Measurements from ENCODE around the gene IQCK. TPM values are rescaled to one million over a fixed set of nuclear protein-coding genes. Genes with fewer than 3 reads are reported as not detected.

IQCK gene
- polyA plus RNA-seq, 3 donors = 0.52 to 1.2 (median 0.58) TPM

DNA sequence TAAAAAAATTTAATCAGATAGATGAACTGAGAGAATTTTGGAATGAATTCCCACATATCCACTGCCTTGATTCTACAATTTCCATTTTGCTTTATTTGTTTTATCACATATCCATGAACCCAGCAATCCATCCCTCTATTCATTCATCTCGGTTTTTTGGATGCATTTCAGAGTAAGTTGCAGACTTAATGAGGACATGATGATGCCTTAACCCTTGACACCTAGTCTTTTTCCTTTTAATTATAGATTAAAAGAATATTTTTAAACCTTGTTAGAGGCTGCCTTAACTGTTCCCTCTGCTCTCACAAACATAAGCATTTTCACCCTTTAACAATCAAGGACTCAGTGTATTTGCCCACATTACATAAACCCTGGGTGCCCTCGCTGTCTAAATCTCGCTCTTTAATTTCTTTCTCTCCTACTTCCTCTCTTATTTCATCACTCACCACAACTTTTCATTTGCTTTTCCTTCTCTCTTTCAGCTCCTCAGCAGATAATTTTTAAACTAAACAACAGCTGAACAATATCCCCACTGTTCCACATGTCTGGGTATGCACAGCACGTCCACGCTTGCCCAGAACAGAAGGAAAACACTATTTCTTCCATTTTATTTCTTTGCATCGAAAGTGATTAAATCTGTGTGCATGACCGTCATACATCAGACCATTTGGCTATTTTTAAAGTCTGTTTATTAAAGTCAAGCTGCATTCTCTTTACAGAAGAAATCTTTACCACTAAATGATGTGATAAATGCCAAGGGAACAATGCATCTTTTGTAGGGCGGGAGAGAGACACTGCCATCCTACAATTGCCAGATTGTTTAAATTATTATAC is 39.9 kb downstream of the IQCK start:
- no peak overlapping the region for H3K4me3 ChIP-seq (replicated peaks in 1 of 3; ENCODE audit: low read depth in 2 of 3, low read length in 3 of 3)
- H3K4me1 ChIP-seq (ENCODE audit: control insufficient read depth in 1 of 2, insufficient read depth in 2 of 2, low read length in 2 of 2) = peaks cover 5 to 7% of the 10 kb centered on the region in 2 donors
- Mint-ChIP-seq H3K27me3 (ENCODE audit: low read depth in 3 of 3) (peaks cover 0 to 4% (median 0%) of the 10 kb centered on the region in 3 donors), H3K9me3 (peaks cover 0 to 4% (median 0%) of the 10 kb centered on the region in 7 donors), H3K36me3 (no peaks in the 10 kb centered on the region), H3K4me1 (peaks cover 17% of the 10 kb centered on the region), H3K4me3 (peak overlapping the region in 1 of 2 donors; percentile 23), H3K27ac (peak overlapping the region in 1 of 7 donors; percentile 2)
- no peak overlapping the region for H3K9ac ChIP-seq (ENCODE audit: insufficient read depth, low read length, poor library complexity, severe bottlenecking)
- 0% methylated on average over 2 of the region's 8 CpGs for WGBS (ENCODE audit: insufficient coverage)
- TF ChIP-seq, protein P1, sequence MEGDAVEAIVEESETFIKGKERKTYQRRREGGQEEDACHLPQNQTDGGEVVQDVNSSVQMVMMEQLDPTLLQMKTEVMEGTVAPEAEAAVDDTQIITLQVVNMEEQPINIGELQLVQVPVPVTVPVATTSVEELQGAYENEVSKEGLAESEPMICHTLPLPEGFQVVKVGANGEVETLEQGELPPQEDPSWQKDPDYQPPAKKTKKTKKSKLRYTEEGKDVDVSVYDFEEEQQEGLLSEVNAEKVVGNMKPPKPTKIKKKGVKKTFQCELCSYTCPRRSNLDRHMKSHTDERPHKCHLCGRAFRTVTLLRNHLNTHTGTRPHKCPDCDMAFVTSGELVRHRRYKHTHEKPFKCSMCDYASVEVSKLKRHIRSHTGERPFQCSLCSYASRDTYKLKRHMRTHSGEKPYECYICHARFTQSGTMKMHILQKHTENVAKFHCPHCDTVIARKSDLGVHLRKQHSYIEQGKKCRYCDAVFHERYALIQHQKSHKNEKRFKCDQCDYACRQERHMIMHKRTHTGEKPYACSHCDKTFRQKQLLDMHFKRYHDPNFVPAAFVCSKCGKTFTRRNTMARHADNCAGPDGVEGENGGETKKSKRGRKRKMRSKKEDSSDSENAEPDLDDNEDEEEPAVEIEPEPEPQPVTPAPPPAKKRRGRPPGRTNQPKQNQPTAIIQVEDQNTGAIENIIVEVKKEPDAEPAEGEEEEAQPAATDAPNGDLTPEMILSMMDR (IDR thresholded peaks at IDR 0.05) = no peak
- H3K79me2 ChIP-seq (ENCODE audit: insufficient read depth, low read length) = no peaks in the 10 kb centered on the region
- intact Hi-C loops (cut with micrococcal nuclease) = no loop called here
- no peak overlapping the region for H3K27ac ChIP-seq (ENCODE audit: low read depth in 1 of 2, low read length in 2 of 2)
- H3K4me2 ChIP-seq (replicated peaks; ENCODE audit: extremely low read depth, low read length, poor library complexity, severe bottlenecking) = no peak overlapping the region
- H4K20me1 ChIP-seq (ENCODE audit: insufficient read depth, low read length) = no peaks in the 10 kb centered on the region
- DNase-seq = no peak
- no peaks in the 10 kb centered on the region for H3K9me3 ChIP-seq (replicated peaks in 1 of 2; ENCODE audit: control insufficient read depth in 1 of 2, insufficient read depth in 1 of 2, low read length in 2 of 2)
- H2AFZ ChIP-seq (ENCODE audit: insufficient read depth, low read depth, low read length, poor library complexity, severe bottlenecking) = peak overlapping the region; percentile 37
- no peaks in the 10 kb centered on the region for H3K27me3 ChIP-seq (ENCODE audit: control insufficient read depth in 2 of 2, insufficient read depth in 2 of 2, low read length in 2 of 2)
- H3K36me3 ChIP-seq (replicated peaks in 1 of 2; ENCODE audit: control insufficient read depth in 1 of 2, insufficient read depth in 2 of 2, low read length in 2 of 2) = no peaks in the 10 kb centered on the region

DNA sequence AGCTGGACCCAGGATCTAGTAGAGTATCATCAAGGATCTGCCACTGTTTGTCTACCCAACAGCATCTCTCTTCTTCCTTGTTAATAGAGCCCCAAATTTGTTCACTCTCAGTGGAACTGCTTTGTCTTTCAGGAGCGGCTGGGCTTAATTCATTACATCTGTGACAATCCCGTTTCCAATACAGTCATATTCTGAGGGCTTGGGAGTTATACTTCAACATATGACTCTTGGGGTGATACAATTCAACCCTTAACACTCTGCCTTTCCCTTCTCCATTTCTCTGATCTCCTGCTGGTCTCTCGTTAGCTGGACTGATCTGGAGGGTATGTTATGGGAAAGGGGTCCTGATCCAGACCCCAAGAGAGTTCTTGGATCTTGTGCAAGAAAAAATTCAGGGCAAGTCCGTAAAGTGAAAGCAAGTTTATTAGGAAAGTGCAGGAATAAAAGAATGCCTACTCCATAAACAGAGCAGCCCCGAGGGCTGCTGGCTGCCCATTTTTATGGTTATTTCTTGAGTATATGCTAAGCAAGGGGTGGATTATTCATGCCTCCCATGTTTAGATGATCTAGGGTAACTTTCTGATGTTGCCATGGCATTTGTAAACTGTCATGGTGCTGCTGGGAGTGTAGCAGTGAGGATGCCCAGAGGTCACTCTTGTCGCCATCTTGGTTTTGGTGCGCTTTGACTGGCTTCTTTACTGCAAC is 42.4 kb downstream of the IQCK start:
- intact Hi-C loops (cut with micrococcal nuclease) = no loop called here
- 80% methylated on average over 1 of the region's 7 CpGs for WGBS (ENCODE audit: insufficient coverage)
- Histone ChIP-seq H3K36me3 (replicated peaks in 1 of 2; ENCODE audit: control insufficient read depth in 1 of 2, insufficient read depth in 2 of 2, low read length in 2 of 2) (no peaks in the 10 kb centered on the region), H3K9me3 (replicated peaks in 1 of 2; ENCODE audit: control insufficient read depth in 1 of 2, insufficient read depth in 1 of 2, low read length in 2 of 2) (no peaks in the 10 kb centered on the region), H3K27ac (ENCODE audit: low read depth in 1 of 2, low read length in 2 of 2) (no peak overlapping the region), H3K4me1 (ENCODE audit: control insufficient read depth in 1 of 2, insufficient read depth in 2 of 2, low read length in 2 of 2) (peaks cover 5 to 7% of the 10 kb centered on the region in 2 donors), H3K4me2 (replicated peaks; ENCODE audit: extremely low read depth, low read length, poor library complexity, severe bottlenecking) (no peak overlapping the region), H3K4me3 (replicated peaks in 1 of 3; ENCODE audit: low read depth in 2 of 3, low read length in 3 of 3) (no peak overlapping the region), H3K9ac (ENCODE audit: insufficient read depth, low read length, poor library complexity, severe bottlenecking) (no peak overlapping the region), H2AFZ (ENCODE audit: insufficient read depth, low read depth, low read length, poor library complexity, severe bottlenecking) (no peak overlapping the region), H4K20me1 (ENCODE audit: insufficient read depth, low read length) (no peaks in the 10 kb centered on the region), H3K79me2 (ENCODE audit: insufficient read depth, low read length) (no peaks in the 10 kb centered on the region), H3K27me3 (ENCODE audit: control insufficient read depth in 2 of 2, insufficient read depth in 2 of 2, low read length in 2 of 2) (no peaks in the 10 kb centered on the region)
- no peak overlapping the region for H3K27ac Mint-ChIP-seq
- peaks cover 0 to 4% (median 0%) of the 10 kb centered on the region in 7 donors for H3K9me3 Mint-ChIP-seq
- peaks cover 16% of the 10 kb centered on the region for H3K4me1 Mint-ChIP-seq
- peaks cover 0 to 4% (median 0%) of the 10 kb centered on the region in 3 donors for H3K27me3 Mint-ChIP-seq (ENCODE audit: low read depth in 3 of 3)
- no peak overlapping the region for H3K4me3 Mint-ChIP-seq
- TF ChIP-seq, protein P1 (IDR thresholded peaks at IDR 0.05) = no peak
- DNase-seq = no peak
- no peaks in the 10 kb centered on the region for H3K36me3 Mint-ChIP-seq
